Neural progenitor cell (in vitro differentiated cells): ENCODE results near the gene NHLRC1.

Experiments
- CTCF ChIP-seq: fragments of 200-600 bp; sonication (generic); IDR thresholded peaks from 2 replicates; pipeline ENCODE4 v1.5.1; 2017; ENCODE audit warnings: antibody characterized with exemption, mild to moderate bottlenecking
- EZH2 ChIP-seq: fragments of 200-600 bp; sonication (generic); IDR thresholded peaks from 2 replicates; pipeline ENCODE4 v1.6.1; 2017; ENCODE audit warnings: antibody characterized with exemption, mild to moderate bottlenecking, moderate library complexity
- EZH2phosphoT487 ChIP-seq: fragments of 200-600 bp; sonication (generic); IDR thresholded peaks from 2 replicates; pipeline ENCODE4 v1.6.1; 2017; ENCODE audit warnings: antibody characterized with exemption

GRCh38 chr6:18090349-18090786 is 32.1 kb downstream of the NHLRC1 start:
- TF ChIP-seq CTCF: no peak
- no peak for TF ChIP-seq EZH2
- TF ChIP-seq EZH2phosphoT487: no peak
